ENCODE data around the gene LRRC23. TPM values are rescaled to one million over a fixed set of nuclear protein-coding genes. Genes with fewer than 3 reads are reported as not detected.

LRRC23 gene
- total RNA-seq, 1 experiment from 2014 or later = 5.1 TPM

GRCh38 chr12:6932766-6933165, 28.1 kb downstream of the LRRC23 start:
- H4K20me1 ChIP-seq (ENCODE audit: low read length) = no peaks in the 10 kb centered on the region; the same call in 1 of the 2 replicates
- no peaks in the 10 kb centered on the region for H3K27me3 ChIP-seq (ENCODE audit: low read length)
- no peak overlapping the region for H3K9ac ChIP-seq (ENCODE audit: low read length)
- no peaks in the 10 kb centered on the region for H3K9me2 ChIP-seq (replicated peaks; ENCODE audit: low read length)
- peaks cover 4% of the 10 kb centered on the region; the same call in 1 of the 2 replicates for H3K36me3 ChIP-seq (ENCODE audit: low read depth, low read length)
- DNase-seq (no peak), ATAC-seq (no peak)
- no peak for TF ChIP-seq EZH2 (IDR thresholded peaks at IDR 0.05; ENCODE audit: low read length, unreplicated experiment)
- TF ChIP-seq CTCF (conservative IDR thresholded peaks at IDR 0.05; ENCODE audit: low read depth, low read length) = no peak
- TF ChIP-seq EZH2phosphoT487 (IDR thresholded peaks at IDR 0.05; ENCODE audit: borderline replicate concordance, low read length) = no peak
- no TSS peak for BruUV-seq (replicated peaks)
- H3K4me3 ChIP-seq (ENCODE audit: low read length) = no peak overlapping the region
- H3K4me2 ChIP-seq (ENCODE audit: low read length) = no peak overlapping the region
- H2AFZ ChIP-seq (ENCODE audit: low read length) = no peak overlapping the region
- ChIA-PET POLR2A (ENCODE audit: unreplicated experiment) (no interaction called here), CTCF (no interaction called here)
- intact Hi-C loops (cut with micrococcal nuclease) = no loop called here
- no peak overlapping the region for H3K27ac ChIP-seq (ENCODE audit: low read length)
- peaks cover 44% of the 10 kb centered on the region for H3K79me2 ChIP-seq (ENCODE audit: low read length)
- no peaks in the 10 kb centered on the region for H3F3A ChIP-seq (ENCODE audit: low read length, unreplicated experiment)
- peaks cover 20% of the 10 kb centered on the region for H3K4me1 ChIP-seq (ENCODE audit: insufficient read depth, low read length)
- H3K9me3 ChIP-seq (ENCODE audit: low read length) = no peaks in the 10 kb centered on the region

- CTCF ChIA-PET = no interaction called here
- no peak overlapping the region for H3K27ac ChIP-seq (ENCODE audit: low read length)
- no peak overlapping the region for H3K4me3 ChIP-seq (ENCODE audit: low read length)
- no peak overlapping the region for H2AFZ ChIP-seq (ENCODE audit: low read length)
- TF ChIP-seq EZH2 (IDR thresholded peaks at IDR 0.05; ENCODE audit: low read length, unreplicated experiment) (no peak), CTCF (conservative IDR thresholded peaks at IDR 0.05; ENCODE audit: low read depth, low read length) (no peak), EZH2phosphoT487 (IDR thresholded peaks at IDR 0.05; ENCODE audit: borderline replicate concordance, low read length) (no peak)
- no peaks in the 10 kb centered on the region for H3K27me3 ChIP-seq (ENCODE audit: low read length)
- no TSS peak for BruUV-seq (replicated peaks)
- POLR2A ChIA-PET (ENCODE audit: unreplicated experiment) = interaction anchor here (0.6 kb wide), 1 partner anchor 62 kb away, joined by 3 read pairs; no protein-coding TSS in a partner anchor
- no peak overlapping the region for H3K4me2 ChIP-seq (ENCODE audit: low read length)
- intact Hi-C loops (cut with micrococcal nuclease) = no loop called here
- ATAC-seq (no peak), DNase-seq (no peak)
- peaks cover 18% of the 10 kb centered on the region for H3K4me1 ChIP-seq (ENCODE audit: insufficient read depth, low read length)
- H3K9me3 ChIP-seq (ENCODE audit: low read length) = no peaks in the 10 kb centered on the region
- no peaks in the 10 kb centered on the region for H3F3A ChIP-seq (ENCODE audit: low read length, unreplicated experiment)
- H3K9me2 ChIP-seq (replicated peaks; ENCODE audit: low read length) = no peaks in the 10 kb centered on the region
- H4K20me1 ChIP-seq (ENCODE audit: low read length) = no peaks in the 10 kb centered on the region; the same call in 1 of the 2 replicates
- peaks cover 4% of the 10 kb centered on the region; the same call in 1 of the 2 replicates for H3K36me3 ChIP-seq (ENCODE audit: low read depth, low read length)
- H3K9ac ChIP-seq (ENCODE audit: low read length) = no peak overlapping the region
- peaks cover 34% of the 10 kb centered on the region for H3K79me2 ChIP-seq (ENCODE audit: low read length)
These were observed 29.5 kb downstream of the LRRC23 start for GRCh38 chr12:6934110-6934509.

- ATAC-seq = no peak
- no peak overlapping the region for H3K4me2 ChIP-seq (ENCODE audit: low read length)
- peaks cover 4% of the 10 kb centered on the region; the same call in 1 of the 2 replicates for H3K36me3 ChIP-seq (ENCODE audit: low read depth, low read length)
- no peak for DNase-seq
- no peak overlapping the region for H3K9ac ChIP-seq (ENCODE audit: low read length)
- H3K4me3 ChIP-seq (ENCODE audit: low read length) = no peak overlapping the region
- no peak overlapping the region for H3K27ac ChIP-seq (ENCODE audit: low read length)
- H3K27me3 ChIP-seq (ENCODE audit: low read length) = no peaks in the 10 kb centered on the region
- TF ChIP-seq CTCF (conservative IDR thresholded peaks at IDR 0.05; ENCODE audit: low read depth, low read length) (no peak), EZH2phosphoT487 (IDR thresholded peaks at IDR 0.05; ENCODE audit: borderline replicate concordance, low read length) (no peak), EZH2 (IDR thresholded peaks at IDR 0.05; ENCODE audit: low read length, unreplicated experiment) (no peak)
- BruUV-seq (replicated peaks) = no TSS peak
- H3K79me2 ChIP-seq (ENCODE audit: low read length) = peaks cover 20% of the 10 kb centered on the region
- no peaks in the 10 kb centered on the region for H3K9me2 ChIP-seq (replicated peaks; ENCODE audit: low read length)
- intact Hi-C loops (cut with micrococcal nuclease) = no loop called here
- H3K4me1 ChIP-seq (ENCODE audit: insufficient read depth, low read length) = peaks cover 7% of the 10 kb centered on the region; the same call in 1 of the 2 replicates
- no peaks in the 10 kb centered on the region for H4K20me1 ChIP-seq (ENCODE audit: low read length)
- no peaks in the 10 kb centered on the region for H3F3A ChIP-seq (ENCODE audit: low read length, unreplicated experiment)
- no peaks in the 10 kb centered on the region for H3K9me3 ChIP-seq (ENCODE audit: low read length)
- CTCF ChIA-PET = no interaction called here
- H2AFZ ChIP-seq (ENCODE audit: low read length) = no peak overlapping the region
- POLR2A ChIA-PET (ENCODE audit: unreplicated experiment) = no interaction called here
These were observed 31.0 kb downstream of the LRRC23 start for GRCh38 chr12:6935371-6936193.

Measured in PC-3 (cell line).